Measurements from ENCODE around the gene ZNF423.

ZNF423 gene

GRCh38 chr16:49747654-49748053 lies 108.3 kb downstream of the ZNF423 start:
- no peak for DNase-seq

- no peak for DNase-seq
Observed at GRCh38 chr16:49746545-49746944, 109.4 kb downstream of the ZNF423 start.

- DNase-seq, result no peak
Observed at GRCh38 chr16:49745311-49745747, 110.6 kb downstream of the ZNF423 start.

- no peak for DNase-seq
Observed at GRCh38 chr16:49744244-49745220, 111.4 kb downstream of the ZNF423 start.

GRCh38 chr16:49743658-49744057 lies 112.3 kb downstream of the ZNF423 start:
- no peak for DNase-seq

- DNase-seq, result no peak
Observed at GRCh38 chr16:49743203-49743464, 112.8 kb downstream of the ZNF423 start.

- no peak for DNase-seq
Observed at GRCh38 chr16:49742428-49743202, 113.3 kb downstream of the ZNF423 start.

GRCh38 chr16:49740256-49740655 lies 115.7 kb downstream of the ZNF423 start:
- no peak for DNase-seq

GRCh38 chr16:49739381-49739780 lies 116.5 kb downstream of the ZNF423 start:
- DNase-seq, result no peak

GRCh38 chr16:49738832-49739231 lies 117.1 kb downstream of the ZNF423 start:
- no peak for DNase-seq

GRCh38 chr16:49738001-49738400 lies 117.9 kb downstream of the ZNF423 start:
- DNase-seq, result no peak

GRCh38 chr16:49737541-49737940 lies 118.4 kb downstream of the ZNF423 start:
- DNase-seq, result no peak

- DNase-seq, result no peak
Observed at GRCh38 chr16:49734331-49734730, 121.6 kb downstream of the ZNF423 start.

GRCh38 chr16:49733313-49734009 lies 122.5 kb downstream of the ZNF423 start:
- no peak for DNase-seq

GRCh38 chr16:49731911-49732310 lies 124.0 kb downstream of the ZNF423 start:
- no peak for DNase-seq

GRCh38 chr16:49730772-49731171 lies 125.1 kb downstream of the ZNF423 start:
- no peak for DNase-seq

- no peak for DNase-seq
Observed at GRCh38 chr16:49727611-49728010, 128.3 kb downstream of the ZNF423 start.

- DNase-seq, result no peak
Observed at GRCh38 chr16:49726155-49726554, 129.8 kb downstream of the ZNF423 start.

GRCh38 chr16:49725651-49726050 lies 130.3 kb downstream of the ZNF423 start:
- DNase-seq, result no peak

- DNase-seq, result no peak
Observed at GRCh38 chr16:49724774-49725173, 131.1 kb downstream of the ZNF423 start.

GRCh38 chr16:49723310-49723709 lies 132.6 kb downstream of the ZNF423 start:
- no peak for DNase-seq

- no peak for DNase-seq
Observed at GRCh38 chr16:49720225-49720624, 135.7 kb downstream of the ZNF423 start.

- DNase-seq, result no peak
Observed at GRCh38 chr16:49717689-49718088, 138.2 kb downstream of the ZNF423 start.
